HEK293T (cell line): Measurements from ENCODE around the gene ERC1.

ENCODE experiments used
- CTCF ChIA-PET: fragments of 350-600 bp; formaldehyde crosslinking; extraction: SDS; loops from one replicate; lab custom pipeline; 2021; ENCODE audit warnings: antibody characterized with exemption, inconsistent platforms; lab: Yijun Ruan, JAX
- POLR2A ChIA-PET: fragments of 350-600 bp; formaldehyde crosslinking; extraction: SDS; loops from one replicate; lab custom pipeline; 2020; ENCODE audit warnings: antibody characterized with exemption, inconsistent platforms; lab: Yijun Ruan, JAX
- DNase-seq: peaks from one replicate; pipeline ENCODE4 v3.0.0; 2012; ENCODE audit warnings: mixed read lengths; ENCODE audit errors: extremely low spot score
- ARNT ChIP-seq: fragments of 450-650 bp; IDR thresholded peaks from 2 replicates; pipeline ENCODE4 v1.6.1; 2017; ENCODE audit warnings: mild to moderate bottlenecking
- BHLHE40 ChIP-seq: fragments of 450-650 bp; IDR thresholded peaks from 2 replicates; pipeline ENCODE4 v1.6.1; 2016; ENCODE audit warnings: mild to moderate bottlenecking, moderate library complexity, borderline replicate concordance
- CTBP1 ChIP-seq: fragments of 450-650 bp; IDR thresholded peaks from 2 replicates; pipeline ENCODE4 v1.6.1; 2016; ENCODE audit warnings: borderline replicate concordance
- ELF4 ChIP-seq: fragments of 450-650 bp; IDR thresholded peaks from 2 replicates; pipeline ENCODE4 v1.6.1; 2017; ENCODE audit warnings: antibody characterized with exemption
- FOXA1 ChIP-seq: fragments of 450-650 bp; IDR thresholded peaks from 2 replicates; pipeline ENCODE4 v1.6.1; 2016; ENCODE audit warnings: mild to moderate bottlenecking
- FOXK2 ChIP-seq: fragments of 450-650 bp; IDR thresholded peaks from 2 replicates; pipeline ENCODE4 v1.6.1; 2016; ENCODE audit warnings: mild to moderate bottlenecking
- FOXM1 ChIP-seq: fragments of 450-650 bp; IDR thresholded peaks from 2 replicates; pipeline ENCODE4 v1.6.1; 2017; ENCODE audit warnings: mild to moderate bottlenecking, borderline replicate concordance
- HDGF ChIP-seq: fragments of 450-650 bp; IDR thresholded peaks from 2 replicates; pipeline ENCODE4 v1.6.1; 2017; ENCODE audit warnings: antibody characterized with exemption, borderline replicate concordance
- L3MBTL2 ChIP-seq: fragments of 450-650 bp; conservative IDR thresholded peaks from 2 replicates; pipeline ENCODE4 v1.6.1; 2016; ENCODE audit warnings: mild to moderate bottlenecking
- LEF1 ChIP-seq: fragments of 450-650 bp; IDR thresholded peaks from 2 replicates; pipeline ENCODE4 v1.6.1; 2017; ENCODE audit warnings: mild to moderate bottlenecking, borderline replicate concordance
- NFRKB ChIP-seq: fragments of 450-650 bp; IDR thresholded peaks from 2 replicates; pipeline ENCODE4 v1.6.1; 2016; ENCODE audit warnings: mild to moderate bottlenecking, moderate library complexity
- PKNOX1 ChIP-seq: fragments of 450-650 bp; IDR thresholded peaks from 2 replicates; pipeline ENCODE4 v1.6.1; 2016
- SP1 ChIP-seq: fragments of 450-650 bp; IDR thresholded peaks from 2 replicates; pipeline ENCODE4 v1.6.1; 2017
- SUZ12 ChIP-seq: fragments of 450-650 bp; IDR thresholded peaks from 2 replicates; pipeline ENCODE4 v1.6.1; 2016; ENCODE audit warnings: mild to moderate bottlenecking
- TARDBP ChIP-seq: fragments of 450-650 bp; IDR thresholded peaks from 2 replicates; pipeline ENCODE4 v1.6.1; 2016
- ZNF384 ChIP-seq: fragments of 450-650 bp; IDR thresholded peaks from 2 replicates; pipeline ENCODE4 v1.6.1; 2016

The ERC1 gene

GRCh38 chr12:1019283-1019682 is 28.3 kb downstream of the ERC1 start:
- CTCF ChIA-PET = no interaction called here
- TF ChIP-seq FOXA1 = no peak
- TF ChIP-seq FOXM1 = no peak
- no peak for TF ChIP-seq BHLHE40
- no peak for TF ChIP-seq SP1
- no peak for TF ChIP-seq L3MBTL2
- TF ChIP-seq FOXK2 = no peak
- TF ChIP-seq CTBP1 = no peak
- no peak for TF ChIP-seq LEF1
- TF ChIP-seq ZNF384 = no peak
- DNase-seq = no peak
- POLR2A ChIA-PET = no interaction called here

GRCh38 chr12:1020389-1020788 is 29.4 kb downstream of the ERC1 start:
- ChIA-PET CTCF (interaction anchor here (0.6 kb wide), 1 partner anchor 30 kb away, joined by 5 read pairs; no protein-coding TSS in a partner anchor), POLR2A (no interaction called here)
- no peak for TF ChIP-seq PKNOX1
- no peak for TF ChIP-seq ZNF384
- no peak for TF ChIP-seq BHLHE40
- no peak for TF ChIP-seq L3MBTL2
- no peak for TF ChIP-seq NFRKB
- TF ChIP-seq FOXA1 = no peak
- no peak for TF ChIP-seq LEF1
- no peak for TF ChIP-seq FOXM1
- no peak for TF ChIP-seq ELF4
- no peak for TF ChIP-seq FOXK2
- no peak for TF ChIP-seq ARNT
- no peak for TF ChIP-seq CTBP1
- DNase-seq = no peak

- TF ChIP-seq BHLHE40 (no peak), FOXA1 (no peak), CTBP1 (no peak), TARDBP (no peak), NFRKB (no peak), ZNF384 (no peak), FOXM1 (no peak), PKNOX1 (no peak), FOXK2 (no peak), HDGF (no peak), ELF4 (no peak), LEF1 (no peak)
- ChIA-PET CTCF (interaction anchor here (0.6 kb wide), 1 partner anchor 569 kb away, joined by 5 read pairs; no protein-coding TSS in a partner anchor), POLR2A (no interaction called here)
- DNase-seq = no peak
Measured at GRCh38 chr12:1022032-1022970, 31.3 kb downstream of the ERC1 start.

- CTCF ChIA-PET = no interaction called here
- POLR2A ChIA-PET = no interaction called here
- no peak for DNase-seq
- TF ChIP-seq SUZ12 (no peak), FOXK2 (no peak), ZNF384 (no peak), FOXM1 (no peak), ARNT (no peak), NFRKB (no peak), SP1 (no peak), BHLHE40 (no peak), HDGF (no peak), PKNOX1 (no peak)
Measured at GRCh38 chr12:1030779-1031178, 39.8 kb downstream of the ERC1 start.

GRCh38 chr12:1034243-1034642 is 43.2 kb downstream of the ERC1 start:
- no peak for DNase-seq
- POLR2A ChIA-PET = no interaction called here
- CTCF ChIA-PET = no interaction called here
- TF ChIP-seq LEF1 = no peak
- TF ChIP-seq SUZ12 = no peak
- no peak for TF ChIP-seq FOXK2
- no peak for TF ChIP-seq ELF4
- no peak for TF ChIP-seq FOXA1
- no peak for TF ChIP-seq PKNOX1
- TF ChIP-seq NFRKB = no peak
- TF ChIP-seq TARDBP = no peak
- no peak for TF ChIP-seq SP1
- no peak for TF ChIP-seq ZNF384
- TF ChIP-seq FOXM1 = no peak
- no peak for TF ChIP-seq CTBP1
